ENCODE results near the gene DCAF6. TPM values are rescaled to one million over a fixed set of nuclear protein-coding genes. Genes with fewer than 3 reads are reported as not detected.

The DCAF6 gene
- total RNA-seq, 1 donor from 2014 or later, result 32.9 TPM

DNA sequence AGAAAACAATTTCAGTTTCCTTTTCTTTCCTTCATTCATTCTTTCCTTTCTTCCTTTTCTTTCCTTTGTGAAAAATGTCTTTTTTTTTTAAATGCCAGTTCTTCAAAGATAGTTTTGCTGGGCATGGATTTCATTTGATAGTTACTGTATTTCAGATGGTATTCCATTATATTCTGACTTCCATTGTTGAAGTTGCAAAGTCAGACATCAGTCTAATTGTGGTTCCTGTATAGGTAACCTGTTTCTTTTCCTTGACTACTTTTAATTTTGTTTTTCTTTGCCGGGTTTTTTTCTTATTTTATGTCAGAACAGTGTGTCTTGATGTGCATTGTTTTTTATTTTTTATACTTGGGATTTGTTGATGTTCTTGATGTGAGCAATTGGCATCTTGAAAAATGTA is 40.8 kb downstream of the DCAF6 start:
- TF ChIP-seq, protein P1, sequence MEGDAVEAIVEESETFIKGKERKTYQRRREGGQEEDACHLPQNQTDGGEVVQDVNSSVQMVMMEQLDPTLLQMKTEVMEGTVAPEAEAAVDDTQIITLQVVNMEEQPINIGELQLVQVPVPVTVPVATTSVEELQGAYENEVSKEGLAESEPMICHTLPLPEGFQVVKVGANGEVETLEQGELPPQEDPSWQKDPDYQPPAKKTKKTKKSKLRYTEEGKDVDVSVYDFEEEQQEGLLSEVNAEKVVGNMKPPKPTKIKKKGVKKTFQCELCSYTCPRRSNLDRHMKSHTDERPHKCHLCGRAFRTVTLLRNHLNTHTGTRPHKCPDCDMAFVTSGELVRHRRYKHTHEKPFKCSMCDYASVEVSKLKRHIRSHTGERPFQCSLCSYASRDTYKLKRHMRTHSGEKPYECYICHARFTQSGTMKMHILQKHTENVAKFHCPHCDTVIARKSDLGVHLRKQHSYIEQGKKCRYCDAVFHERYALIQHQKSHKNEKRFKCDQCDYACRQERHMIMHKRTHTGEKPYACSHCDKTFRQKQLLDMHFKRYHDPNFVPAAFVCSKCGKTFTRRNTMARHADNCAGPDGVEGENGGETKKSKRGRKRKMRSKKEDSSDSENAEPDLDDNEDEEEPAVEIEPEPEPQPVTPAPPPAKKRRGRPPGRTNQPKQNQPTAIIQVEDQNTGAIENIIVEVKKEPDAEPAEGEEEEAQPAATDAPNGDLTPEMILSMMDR (IDR thresholded peaks at IDR 0.05), result no peak
- H3K27ac Mint-ChIP-seq, result no peak overlapping the region
- no peaks in the 10 kb centered on the region for H3K4me1 Mint-ChIP-seq
- POLR2A ChIA-PET, result no interaction called here
- no peak overlapping the region for H3K4me3 Mint-ChIP-seq
- intact Hi-C loops (cut with micrococcal nuclease), result no loop called here
- no peaks in the 10 kb centered on the region for H3K27me3 Mint-ChIP-seq
- peaks cover 57% of the 10 kb centered on the region for H3K36me3 Mint-ChIP-seq (ENCODE audit: low read depth)
- no peak for DNase-seq
- CTCF ChIA-PET, result no interaction called here
- ATAC-seq (ENCODE audit: low read depth), result no peak
- H3K9me3 Mint-ChIP-seq, result no peaks in the 10 kb centered on the region

DNA sequence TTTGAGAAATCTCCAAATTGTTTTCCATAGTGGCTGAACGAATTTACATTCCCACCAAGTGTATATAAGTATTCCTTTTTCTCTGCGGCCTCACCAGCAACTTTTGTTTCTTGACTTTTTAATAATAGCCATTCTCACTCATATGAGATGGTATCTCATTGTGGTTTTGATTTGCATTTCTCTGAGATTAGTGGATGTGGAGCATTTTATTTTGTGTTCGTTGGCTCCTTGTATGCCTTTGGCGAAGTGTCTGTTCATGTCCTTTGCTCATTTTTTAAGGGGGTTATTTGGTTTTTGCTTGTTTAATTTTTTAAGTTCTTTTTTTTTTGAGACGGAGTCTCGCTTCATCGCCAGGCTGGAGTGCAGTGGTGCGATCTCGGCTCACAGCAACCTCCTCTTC is 45.5 kb downstream of the DCAF6 start:
- H3K4me1 Mint-ChIP-seq, result no peaks in the 10 kb centered on the region
- H3K36me3 Mint-ChIP-seq (ENCODE audit: low read depth), result peaks cover 44% of the 10 kb centered on the region
- POLR2A ChIA-PET, result no interaction called here
- ATAC-seq (ENCODE audit: low read depth), result no peak
- intact Hi-C loops (cut with micrococcal nuclease), result no loop called here
- TF ChIP-seq, protein P1 (IDR thresholded peaks at IDR 0.05), result no peak
- CTCF ChIA-PET, result no interaction called here
- DNase-seq, result no peak
- H3K9me3 Mint-ChIP-seq, result no peaks in the 10 kb centered on the region
- H3K27ac Mint-ChIP-seq, result no peak overlapping the region
- no peak overlapping the region for H3K4me3 Mint-ChIP-seq
- no peaks in the 10 kb centered on the region for H3K27me3 Mint-ChIP-seq

DNA sequence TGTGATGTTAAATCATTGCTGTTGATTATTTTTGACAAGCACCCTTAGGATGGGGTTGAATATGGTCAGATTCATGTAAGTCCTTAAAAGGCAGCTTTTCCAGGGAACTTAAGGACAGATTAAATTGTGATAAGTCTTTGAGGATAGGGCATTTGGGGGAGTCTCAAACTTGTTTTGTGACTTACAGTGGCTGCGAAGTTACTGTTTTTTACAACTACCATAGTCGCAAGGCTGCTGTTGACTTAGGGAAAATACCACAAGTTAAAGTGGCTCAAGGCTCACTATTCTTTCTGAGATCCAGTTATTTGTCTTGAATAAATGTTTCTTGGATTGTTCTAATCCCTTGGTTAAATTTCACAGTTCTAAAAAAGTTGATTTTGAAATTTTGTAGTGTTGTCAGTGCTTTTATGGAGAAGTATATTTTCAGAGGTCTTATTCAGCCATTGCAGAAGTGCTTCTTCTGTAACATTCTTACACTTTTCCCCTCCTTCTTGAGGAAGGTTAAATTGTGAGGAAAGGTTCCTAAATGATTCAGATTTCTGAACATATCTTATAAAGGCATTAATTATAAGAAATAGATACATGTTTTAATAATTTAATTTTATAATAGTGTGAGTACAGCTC is 47.4 kb downstream of the DCAF6 start:
- H3K9me3 Mint-ChIP-seq, result no peaks in the 10 kb centered on the region
- TF ChIP-seq, protein P1 (IDR thresholded peaks at IDR 0.05), result no peak
- ChIA-PET CTCF (no interaction called here), POLR2A (no interaction called here)
- no peak overlapping the region for H3K4me3 Mint-ChIP-seq
- no peaks in the 10 kb centered on the region for H3K4me1 Mint-ChIP-seq
- ATAC-seq (ENCODE audit: low read depth) (no peak), DNase-seq (no peak)
- peaks cover 41% of the 10 kb centered on the region for H3K36me3 Mint-ChIP-seq (ENCODE audit: low read depth)
- no peak overlapping the region for H3K27ac Mint-ChIP-seq
- intact Hi-C loops (cut with micrococcal nuclease), result no loop called here
- H3K27me3 Mint-ChIP-seq, result no peaks in the 10 kb centered on the region

DNA sequence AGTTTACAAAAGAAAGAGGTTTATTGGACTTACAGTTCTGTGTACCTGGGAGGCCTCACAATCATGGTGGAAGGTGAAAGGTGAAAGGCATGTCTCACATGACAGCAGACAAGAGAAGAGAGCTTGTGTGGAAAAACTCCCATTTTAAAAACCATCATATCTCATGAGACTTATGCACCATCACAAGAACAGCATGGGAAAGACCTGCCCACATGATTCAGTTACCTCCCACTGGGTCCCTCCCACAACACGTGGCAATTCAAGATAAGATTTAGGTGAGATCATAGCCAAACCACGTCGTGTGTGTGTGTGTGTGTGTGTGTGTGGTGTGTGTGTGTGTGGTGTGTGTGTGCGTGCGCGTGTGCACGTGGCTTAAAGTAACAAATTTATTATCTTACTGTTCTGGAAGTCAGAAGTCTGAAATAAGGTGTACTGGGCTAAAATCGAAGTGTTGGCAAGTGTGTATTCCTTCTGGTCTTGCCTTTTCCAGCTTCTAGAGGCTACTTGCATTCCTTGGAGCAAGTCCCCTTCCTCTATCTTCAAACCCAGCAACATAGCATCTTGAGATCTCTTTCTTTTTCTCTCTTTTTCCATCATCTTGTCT is 48.5 kb downstream of the DCAF6 start:
- Mint-ChIP-seq H3K4me3 (no peak overlapping the region), H3K27me3 (no peaks in the 10 kb centered on the region), H3K36me3 (ENCODE audit: low read depth) (peaks cover 36% of the 10 kb centered on the region), H3K27ac (no peak overlapping the region), H3K9me3 (no peaks in the 10 kb centered on the region), H3K4me1 (no peaks in the 10 kb centered on the region)
- ATAC-seq (ENCODE audit: low read depth), result no peak
- intact Hi-C loops (cut with micrococcal nuclease), result no loop called here
- ChIA-PET CTCF (no interaction called here), POLR2A (no interaction called here)
- TF ChIP-seq, protein P1 (IDR thresholded peaks at IDR 0.05), result no peak
- DNase-seq, result no peak

DNA sequence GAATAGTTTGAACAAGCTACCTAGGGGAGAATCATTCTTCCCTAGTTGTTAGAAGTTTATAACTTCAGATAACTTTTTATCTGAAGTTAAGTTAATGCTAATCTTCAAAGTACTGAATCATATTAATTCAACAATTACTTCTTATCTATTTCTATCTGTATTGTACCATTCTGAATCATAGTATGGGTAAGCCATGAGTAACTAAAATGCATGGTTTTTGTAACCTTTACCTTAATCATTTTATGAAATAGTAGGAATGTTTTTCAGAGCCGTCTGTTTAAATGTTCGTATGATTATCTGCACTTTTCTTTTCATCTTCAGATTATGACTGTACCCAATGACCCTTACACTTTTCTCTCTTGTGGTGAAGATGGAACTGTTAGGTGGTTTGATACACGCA is 50.7 kb downstream of the DCAF6 start:
- Mint-ChIP-seq H3K36me3 (ENCODE audit: low read depth) (peaks cover 29% of the 10 kb centered on the region), H3K4me1 (no peaks in the 10 kb centered on the region), H3K9me3 (no peaks in the 10 kb centered on the region), H3K27me3 (no peaks in the 10 kb centered on the region), H3K4me3 (no peak overlapping the region), H3K27ac (no peak overlapping the region)
- ATAC-seq (ENCODE audit: low read depth), result no peak
- DNase-seq, result no peak
- CTCF ChIA-PET, result no interaction called here
- intact Hi-C loops (cut with micrococcal nuclease), result no loop called here
- TF ChIP-seq, protein P1 (IDR thresholded peaks at IDR 0.05), result no peak
- POLR2A ChIA-PET, result no interaction called here

Measured in activated B cell treated with CpG ODN at 0.5 μM for 24 hours (primary cell).